ENCODE data around the gene TLDC2. TPM values are rescaled to one million over a fixed set of nuclear protein-coding genes. Genes with fewer than 3 reads are reported as not detected.

Gene TLDC2
- total RNA-seq, 1 donor from 2014 or later, result 0.26 TPM

GRCh38 chr20:36860339-36860738 lies 15.6 kb upstream of the TLDC2 start:
- TF ChIP-seq, protein P1, sequence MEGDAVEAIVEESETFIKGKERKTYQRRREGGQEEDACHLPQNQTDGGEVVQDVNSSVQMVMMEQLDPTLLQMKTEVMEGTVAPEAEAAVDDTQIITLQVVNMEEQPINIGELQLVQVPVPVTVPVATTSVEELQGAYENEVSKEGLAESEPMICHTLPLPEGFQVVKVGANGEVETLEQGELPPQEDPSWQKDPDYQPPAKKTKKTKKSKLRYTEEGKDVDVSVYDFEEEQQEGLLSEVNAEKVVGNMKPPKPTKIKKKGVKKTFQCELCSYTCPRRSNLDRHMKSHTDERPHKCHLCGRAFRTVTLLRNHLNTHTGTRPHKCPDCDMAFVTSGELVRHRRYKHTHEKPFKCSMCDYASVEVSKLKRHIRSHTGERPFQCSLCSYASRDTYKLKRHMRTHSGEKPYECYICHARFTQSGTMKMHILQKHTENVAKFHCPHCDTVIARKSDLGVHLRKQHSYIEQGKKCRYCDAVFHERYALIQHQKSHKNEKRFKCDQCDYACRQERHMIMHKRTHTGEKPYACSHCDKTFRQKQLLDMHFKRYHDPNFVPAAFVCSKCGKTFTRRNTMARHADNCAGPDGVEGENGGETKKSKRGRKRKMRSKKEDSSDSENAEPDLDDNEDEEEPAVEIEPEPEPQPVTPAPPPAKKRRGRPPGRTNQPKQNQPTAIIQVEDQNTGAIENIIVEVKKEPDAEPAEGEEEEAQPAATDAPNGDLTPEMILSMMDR (IDR thresholded peaks at IDR 0.05; ENCODE audit: insufficient read depth, low read length, severe bottlenecking), result no peak
- FAIRE-seq (no peak), DNase-seq (ENCODE audit: low read depth) (no peak)
- Histone ChIP-seq H3K36me3 (ENCODE audit: control insufficient read depth, insufficient read depth, low read length) (no peaks in the 10 kb centered on the region), H3K4me3 (ENCODE audit: low read depth, low read length) (no peak overlapping the region), H3K27me3 (ENCODE audit: control insufficient read depth, insufficient read depth, low read length) (no peaks in the 10 kb centered on the region)

DNA sequence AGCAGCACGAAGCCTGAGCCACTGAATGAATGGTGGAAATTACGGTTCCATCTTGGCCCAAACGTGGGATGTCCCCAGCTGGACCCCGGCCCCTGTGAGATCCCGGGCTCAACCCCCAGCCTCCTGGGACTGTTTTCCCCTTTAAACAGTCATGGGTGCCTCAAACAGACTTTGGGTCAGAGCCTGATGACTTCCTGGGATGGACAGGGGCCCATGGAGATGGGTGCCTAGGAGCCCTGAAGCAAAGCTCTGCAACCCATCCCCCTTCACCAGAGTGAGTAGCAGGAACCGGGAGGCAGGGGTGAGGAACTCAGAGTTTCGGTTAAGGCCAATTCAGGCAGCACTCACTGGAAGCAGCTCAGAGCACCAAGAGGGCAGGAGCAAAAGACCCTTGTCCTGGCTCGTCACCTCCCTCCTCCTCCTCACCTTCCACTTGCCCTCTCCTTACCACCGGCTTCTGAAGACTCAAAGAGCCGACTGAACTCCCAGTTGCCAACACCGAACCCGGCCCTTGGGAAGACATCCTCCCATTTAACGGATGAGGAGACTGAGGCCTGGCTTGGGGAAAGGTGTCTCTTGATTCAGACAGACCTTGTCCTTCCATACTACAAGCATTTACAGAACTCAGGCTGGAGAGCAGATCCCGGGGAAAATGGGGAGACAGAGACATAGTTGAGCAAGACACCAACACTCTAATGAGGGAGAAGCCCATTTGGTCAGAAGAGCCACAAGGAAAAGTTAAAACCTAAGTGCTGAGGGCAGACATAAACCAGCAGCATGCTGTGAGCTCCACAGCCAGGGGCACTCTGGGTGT lies 14.9 kb upstream of the TLDC2 start:
- no peak overlapping the region for H3K4me3 ChIP-seq (ENCODE audit: low read depth, low read length)
- FAIRE-seq (no peak), DNase-seq (ENCODE audit: low read depth) (no peak)
- no peaks in the 10 kb centered on the region for H3K27me3 ChIP-seq (ENCODE audit: control insufficient read depth, insufficient read depth, low read length)
- H3K36me3 ChIP-seq (ENCODE audit: control insufficient read depth, insufficient read depth, low read length), result no peaks in the 10 kb centered on the region
- TF ChIP-seq, protein P1 (IDR thresholded peaks at IDR 0.05; ENCODE audit: insufficient read depth, low read length, severe bottlenecking), result no peak

DNA sequence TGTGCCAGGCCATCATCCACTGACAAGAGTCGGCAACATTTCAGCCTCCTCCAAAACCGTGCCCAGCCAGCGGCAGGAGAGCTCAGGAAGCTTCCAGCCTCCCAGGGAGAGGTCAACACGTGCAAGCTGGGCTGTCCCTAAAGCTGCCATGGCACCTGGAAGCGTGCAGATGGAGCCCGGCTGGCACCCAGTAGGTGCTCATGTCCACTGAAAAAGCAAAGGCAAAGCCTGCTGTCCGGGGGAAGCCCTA lies 14.4 kb upstream of the TLDC2 start:
- no peak overlapping the region for H3K4me3 ChIP-seq (ENCODE audit: low read depth, low read length)
- FAIRE-seq (no peak), DNase-seq (ENCODE audit: low read depth) (no peak)
- no peaks in the 10 kb centered on the region for H3K36me3 ChIP-seq (ENCODE audit: control insufficient read depth, insufficient read depth, low read length)
- no peaks in the 10 kb centered on the region for H3K27me3 ChIP-seq (ENCODE audit: control insufficient read depth, insufficient read depth, low read length)
- TF ChIP-seq, protein P1 (IDR thresholded peaks at IDR 0.05; ENCODE audit: insufficient read depth, low read length, severe bottlenecking), result no peak

GRCh38 chr20:36861875-36862801 lies 13.8 kb upstream of the TLDC2 start:
- TF ChIP-seq, protein P1 (IDR thresholded peaks at IDR 0.05; ENCODE audit: insufficient read depth, low read length, severe bottlenecking), result no peak
- DNase-seq (ENCODE audit: low read depth), result peak; percentile 95
- no peaks in the 10 kb centered on the region for H3K36me3 ChIP-seq (ENCODE audit: control insufficient read depth, insufficient read depth, low read length)
- peak overlapping the region; percentile 49 for H3K4me3 ChIP-seq (ENCODE audit: low read depth, low read length)
- FAIRE-seq, result peak; percentile 86
- H3K27me3 ChIP-seq (ENCODE audit: control insufficient read depth, insufficient read depth, low read length), result no peaks in the 10 kb centered on the region

DNA sequence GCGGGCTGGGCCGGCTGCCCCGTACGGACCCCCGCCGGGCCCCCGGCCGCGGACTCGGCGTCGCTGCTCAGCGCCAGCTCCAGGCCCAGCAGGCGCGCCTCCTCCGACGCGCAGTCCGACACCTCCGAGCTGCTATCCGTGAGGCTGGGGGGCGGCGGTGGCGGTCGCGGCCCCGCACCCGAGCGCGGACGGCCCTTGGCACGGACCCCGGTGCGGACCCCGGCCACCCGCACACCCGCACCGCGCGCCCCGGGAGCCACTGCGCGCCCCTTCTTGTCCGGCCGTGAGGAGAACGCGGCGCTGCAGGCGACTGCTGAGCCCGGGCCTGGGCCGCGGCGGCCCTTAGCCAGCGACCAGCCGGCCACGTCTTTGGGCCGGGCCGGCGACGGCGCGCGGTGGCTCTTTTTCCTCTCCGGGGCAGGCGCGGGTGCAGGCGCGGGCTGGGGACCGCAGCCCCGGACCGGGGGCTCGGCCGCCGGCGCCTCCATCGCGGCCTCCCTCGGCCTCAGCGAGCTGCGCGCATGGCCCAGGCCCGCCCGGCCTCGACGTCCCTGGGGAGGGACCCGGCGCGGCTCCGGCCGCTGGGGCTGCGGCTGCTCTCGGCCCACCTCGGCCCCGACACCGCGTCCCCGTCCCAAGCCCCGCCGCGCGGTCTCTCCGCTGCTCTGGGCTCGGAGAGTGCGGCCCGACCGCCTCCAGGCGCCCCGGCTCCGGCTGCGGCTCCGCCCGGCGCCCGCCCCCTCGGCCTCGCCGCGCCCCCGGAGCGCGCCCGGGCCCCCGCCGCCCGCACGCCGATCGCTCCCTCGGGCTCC lies 12.9 kb upstream of the TLDC2 start:
- H3K27me3 ChIP-seq (ENCODE audit: control insufficient read depth, insufficient read depth, low read length), result no peaks in the 10 kb centered on the region
- H3K36me3 ChIP-seq (ENCODE audit: control insufficient read depth, insufficient read depth, low read length), result no peaks in the 10 kb centered on the region
- no peak for FAIRE-seq
- peak overlapping the region; percentile 49 for H3K4me3 ChIP-seq (ENCODE audit: low read depth, low read length)
- DNase-seq (ENCODE audit: low read depth), result no peak
- TF ChIP-seq, protein P1 (IDR thresholded peaks at IDR 0.05; ENCODE audit: insufficient read depth, low read length, severe bottlenecking), result no peak
